Smooth muscle cell (in vitro differentiated cells): ENCODE data around the gene ARFIP1. TPM values are rescaled to one million over a fixed set of nuclear protein-coding genes. Genes with fewer than 3 reads are reported as not detected.

Source experiments
- DNase-seq: peaks from one replicate; lab custom pipeline; 2025; ENCODE audit not compliant: unreplicated experiment; lab: John Stamatoyannopoulos, UW
- H2AFZ ChIP-seq: fragments of 200-600 bp; sonication (generic); 2 replicates; pipeline ENCODE4 v1.6.0; 2016; ENCODE audit warnings: antibody characterized with exemption, low read depth, mild to moderate bottlenecking
- H3F3A ChIP-seq: fragments of 200-600 bp; sonication (generic); 2 replicates; pipeline ENCODE4 v1.6.0; 2017; ENCODE audit warnings: antibody characterized with exemption, low read depth
- H3K27ac ChIP-seq: fragments of 200-600 bp; sonication (generic); 2 replicates; pipeline ENCODE4 v1.5.1; 2016; ENCODE audit warnings: low read depth, mild to moderate bottlenecking
- H3K27me3 ChIP-seq: fragments of 200-600 bp; sonication (generic); 2 replicates; pipeline ENCODE4 v1.6.1; 2016; ENCODE audit warnings: low read depth, mild to moderate bottlenecking
- H3K36me3 ChIP-seq: fragments of 200-600 bp; sonication (generic); 2 replicates; pipeline ENCODE4 v1.5.1; 2016; ENCODE audit warnings: low read depth
- H3K4me1 ChIP-seq: fragments of 200-600 bp; sonication (generic); 2 replicates; pipeline ENCODE4 v1.5.1; 2016; ENCODE audit warnings: low read depth
- H3K4me2 ChIP-seq: fragments of 200-600 bp; sonication (generic); 2 replicates; pipeline ENCODE4 v1.6.0; 2016; ENCODE audit warnings: mild to moderate bottlenecking
- H3K4me3 ChIP-seq: fragments of 200-600 bp; sonication (generic); 2 replicates; pipeline ENCODE4 v1.5.1; 2016; ENCODE audit warnings: mild to moderate bottlenecking
- H3K79me2 ChIP-seq: fragments of 200-600 bp; sonication (generic); 2 replicates; pipeline ENCODE4 v1.6.0; 2016; ENCODE audit warnings: low read depth, mild to moderate bottlenecking
- H3K9ac ChIP-seq: fragments of 200-600 bp; sonication (generic); 2 replicates; pipeline ENCODE4 v1.6.0; 2016; ENCODE audit warnings: low read depth
- H3K9me3 ChIP-seq: fragments of 200-600 bp; sonication (generic); replicated peaks from 2 replicates; pipeline ENCODE4 v1.5.1; 2016; ENCODE audit warnings: low read depth
- H4K20me1 ChIP-seq: fragments of 200-600 bp; sonication (generic); 2 replicates; pipeline ENCODE4 v1.6.0; 2016; ENCODE audit warnings: low read depth
- WGBS: methylation state at CpG from one replicate; pipeline ENCODE4 v1.1.7; 2016; ENCODE audit warnings: low lambda C conversion rate; 5-methylcytosine and 5-hydroxymethylcytosine counted together
- polyA plus RNA-seq: library from polyadenylated mRNA; unstranded; fragments of >200 nt; fragmentation: Nextera tagmentation; extraction: Ambion mirVana; gene quantifications from 2 replicates; pipeline ENCODE4 v1.2.1, GENCODE V29; 2016
- total RNA-seq: library from RNA; depleted of rRNA; stranded (reverse); fragments of >200 nt; gene quantifications from 2 replicates; pipeline ENCODE4 v1.2.3, GENCODE V29; 2014
- TF ChIP-seq, protein P1 (sequence below): fragments of 200-600 bp; sonication (generic); IDR thresholded peaks from 2 replicates; pipeline ENCODE4 v1.5.1; 2017; ENCODE audit warnings: borderline replicate concordance, mild to moderate bottlenecking, antibody characterized with exemption; ENCODE audit not compliant: insufficient read depth, poor library complexity, severe bottlenecking

The ARFIP1 gene
- total and polyA plus RNA-seq, 2 experiments from 2014 or later, result 21.3 to 37.7 TPM

DNA sequence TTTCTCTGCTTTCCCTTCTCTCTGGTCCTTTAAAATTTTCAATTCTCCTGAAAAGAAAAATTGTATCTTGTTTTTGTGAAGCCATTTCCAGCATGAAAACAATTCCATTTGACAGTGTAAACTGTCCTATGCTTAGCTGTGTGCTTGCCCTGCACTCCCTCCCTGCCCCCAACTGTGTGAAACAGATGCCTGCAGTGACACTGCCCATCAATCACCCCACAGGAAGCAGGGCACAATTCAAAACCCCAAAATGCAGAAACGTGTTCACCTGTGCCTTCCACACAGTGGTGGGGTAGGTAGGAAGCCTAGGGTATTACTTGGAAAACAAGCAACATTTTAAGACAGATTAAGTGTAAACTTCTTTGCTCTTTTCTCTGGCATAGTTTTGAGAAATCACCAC, 150.1 kb downstream of the ARFIP1 start:
- Histone ChIP-seq H3K4me1 (no peaks in the 10 kb centered on the region), H3K4me2 (no peak overlapping the region), H3F3A (no peaks in the 10 kb centered on the region), H3K4me3 (no peak overlapping the region), H3K27me3 (peaks cover 14% of the 10 kb centered on the region), H2AFZ (no peak overlapping the region), H4K20me1 (no peaks in the 10 kb centered on the region), H3K9ac (no peak overlapping the region), H3K27ac (no peak overlapping the region), H3K36me3 (no peaks in the 10 kb centered on the region), H3K79me2 (no peaks in the 10 kb centered on the region), H3K9me3 (no peaks in the 10 kb centered on the region)
- TF ChIP-seq, protein P1, sequence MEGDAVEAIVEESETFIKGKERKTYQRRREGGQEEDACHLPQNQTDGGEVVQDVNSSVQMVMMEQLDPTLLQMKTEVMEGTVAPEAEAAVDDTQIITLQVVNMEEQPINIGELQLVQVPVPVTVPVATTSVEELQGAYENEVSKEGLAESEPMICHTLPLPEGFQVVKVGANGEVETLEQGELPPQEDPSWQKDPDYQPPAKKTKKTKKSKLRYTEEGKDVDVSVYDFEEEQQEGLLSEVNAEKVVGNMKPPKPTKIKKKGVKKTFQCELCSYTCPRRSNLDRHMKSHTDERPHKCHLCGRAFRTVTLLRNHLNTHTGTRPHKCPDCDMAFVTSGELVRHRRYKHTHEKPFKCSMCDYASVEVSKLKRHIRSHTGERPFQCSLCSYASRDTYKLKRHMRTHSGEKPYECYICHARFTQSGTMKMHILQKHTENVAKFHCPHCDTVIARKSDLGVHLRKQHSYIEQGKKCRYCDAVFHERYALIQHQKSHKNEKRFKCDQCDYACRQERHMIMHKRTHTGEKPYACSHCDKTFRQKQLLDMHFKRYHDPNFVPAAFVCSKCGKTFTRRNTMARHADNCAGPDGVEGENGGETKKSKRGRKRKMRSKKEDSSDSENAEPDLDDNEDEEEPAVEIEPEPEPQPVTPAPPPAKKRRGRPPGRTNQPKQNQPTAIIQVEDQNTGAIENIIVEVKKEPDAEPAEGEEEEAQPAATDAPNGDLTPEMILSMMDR, result no peak
- 22% methylated on average over 1 of the region's 1 CpG for WGBS
- DNase-seq, result no peak

DNA sequence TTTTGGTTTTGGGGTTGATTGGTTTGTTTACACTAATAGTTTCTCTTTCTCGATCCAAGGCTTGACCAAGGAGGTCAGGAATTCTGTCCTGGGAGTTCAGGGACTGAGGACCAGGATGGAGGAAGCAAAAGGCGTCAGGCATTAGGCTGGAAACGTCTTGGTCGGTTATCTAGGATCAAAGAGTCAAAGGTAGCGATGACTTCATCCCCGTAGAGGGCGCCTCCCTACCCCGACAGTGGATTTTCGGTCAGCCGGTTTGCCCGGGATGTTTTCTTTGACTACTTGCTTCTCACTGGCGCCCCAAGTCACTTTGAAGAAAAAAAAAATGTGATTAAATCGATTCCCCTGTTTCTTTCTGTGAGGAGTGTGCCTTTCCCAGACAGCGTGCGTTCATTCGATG, 155.4 kb downstream of the ARFIP1 start:
- 5% methylated on average over 16 of the region's 16 CpGs for WGBS
- H3K36me3 ChIP-seq, result no peaks in the 10 kb centered on the region
- DNase-seq, result no peak
- peaks cover 67% of the 10 kb centered on the region for H3K27me3 ChIP-seq
- H3K4me1 ChIP-seq, result peaks cover 16% of the 10 kb centered on the region
- H4K20me1 ChIP-seq, result no peaks in the 10 kb centered on the region
- H2AFZ ChIP-seq, result no peak overlapping the region
- H3K4me3 ChIP-seq, result peak overlapping the region; percentile 82
- peaks cover 4% of the 10 kb centered on the region for H3F3A ChIP-seq
- TF ChIP-seq, protein P1, result no peak
- H3K4me2 ChIP-seq, result peak overlapping the region; percentile 94
- no peaks in the 10 kb centered on the region for H3K79me2 ChIP-seq
- H3K9me3 ChIP-seq, result no peaks in the 10 kb centered on the region
- no peak overlapping the region for H3K9ac ChIP-seq
- no peak overlapping the region for H3K27ac ChIP-seq

DNA sequence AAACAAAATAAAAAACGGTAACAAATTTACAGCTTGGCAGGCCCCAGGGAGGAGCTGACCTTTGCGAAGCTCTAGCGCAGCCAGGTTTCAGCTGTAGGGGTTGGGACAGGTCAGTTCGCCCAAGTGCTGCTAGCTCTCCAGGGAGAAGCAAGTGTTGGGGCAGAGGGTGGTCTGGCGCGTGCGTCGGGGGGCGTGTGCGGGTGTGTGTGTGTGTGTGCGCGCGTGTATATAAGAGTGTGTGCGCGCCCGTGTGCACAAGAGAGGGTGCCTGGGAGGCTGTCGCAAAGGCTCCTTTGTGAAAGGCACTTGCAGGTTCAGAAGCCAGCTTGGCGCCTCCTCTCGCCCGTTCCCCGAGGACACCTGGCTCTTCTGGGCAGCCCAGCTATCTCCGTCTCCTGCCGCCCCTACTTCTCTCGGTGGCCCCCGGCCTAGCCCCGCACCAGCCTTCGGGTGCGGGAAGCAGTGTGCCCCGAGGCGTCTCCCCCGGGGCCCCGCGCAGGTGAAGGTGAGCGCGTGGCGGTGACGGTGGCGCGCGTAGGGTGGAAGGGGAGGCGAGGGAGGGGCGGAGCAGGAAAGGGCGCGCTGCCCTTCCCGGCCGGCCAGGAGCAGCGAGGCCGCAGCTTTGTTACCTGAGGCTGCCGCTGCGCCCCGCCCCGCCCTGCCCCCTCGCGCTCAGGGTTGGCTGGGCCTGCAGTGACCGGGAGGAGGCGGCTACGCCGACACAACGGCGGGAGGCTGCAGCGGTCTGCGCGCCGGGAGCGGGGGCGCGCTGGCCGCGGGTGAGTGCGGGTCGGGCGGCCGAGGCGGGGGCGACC, 156.1 kb downstream of the ARFIP1 start, which contains the start of gene FHDC1:
TSS of gene FHDC1 (plus strand) at position 693 of the 815 bp plus-strand sequence. CDS start 6,735 bp downstream, outside the sequence.
- WGBS, result under 1% methylated on average over 48 of the region's 75 CpGs
- no peak within 1 kb of the TSS for H3K9ac ChIP-seq

More for the DNA sequence above, 156.1 kb downstream of the ARFIP1 start, which contains the start of gene FHDC1:
- Histone ChIP-seq H3K4me3 (peak within 1 kb of the TSS; percentile 82), H3F3A (peaks cover 4% of the 10 kb centered on the region), H3K4me1 (peaks cover 16% of the 10 kb centered on the region), H3K27me3 (peaks cover 74% of the 10 kb centered on the region), H2AFZ (no peak within 1 kb of the TSS), H3K9me3 (no peaks in the 10 kb centered on the region), H3K79me2 (no peaks in the 10 kb centered on the region), H3K36me3 (no peaks in the 10 kb centered on the region), H4K20me1 (no peaks in the 10 kb centered on the region), H3K27ac (no peak within 1 kb of the TSS), H3K4me2 (peak within 1 kb of the TSS; percentile 94)
- TF ChIP-seq, protein P1, result no peak
- DNase-seq, result no peak
